ENCODE data around the gene SKAP2. TPM values are rescaled to one million over a fixed set of nuclear protein-coding genes. Genes with fewer than 3 reads are reported as not detected.

The SKAP2 gene
- polyA plus RNA-seq, 1 of the 3 experiments (the other 2 are of a cell fraction) = 0.69 TPM

DNA sequence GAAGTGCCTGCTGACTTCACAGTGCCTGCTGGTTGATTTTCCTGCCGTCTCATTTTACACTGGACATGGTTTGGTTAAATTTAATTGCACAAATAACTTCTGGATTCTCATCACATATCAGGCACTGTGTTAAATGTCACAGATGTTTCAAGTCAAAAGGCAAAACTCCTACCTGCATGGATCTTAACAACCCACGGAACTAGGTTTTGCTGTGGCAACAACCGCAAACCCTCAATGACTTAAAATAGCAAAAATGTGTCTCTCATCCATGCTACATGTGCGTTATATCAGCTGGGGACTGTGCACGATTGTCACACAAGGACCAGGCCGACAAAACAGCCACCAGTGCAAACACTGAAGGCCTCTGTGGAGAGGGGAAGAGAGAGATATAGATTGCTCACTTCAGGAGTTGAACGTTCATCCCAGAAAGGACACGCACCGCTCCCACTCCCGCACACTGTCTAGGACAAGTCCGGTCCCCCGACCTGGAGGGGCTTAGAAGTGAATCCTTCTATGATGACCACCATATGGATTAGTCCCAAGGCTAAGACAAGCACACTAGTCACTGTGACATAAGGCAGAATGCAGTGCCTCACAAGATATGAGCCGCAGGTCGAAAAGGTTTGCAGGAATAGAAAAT is 233.3 kb downstream of the SKAP2 start (continued):
- TF ChIP-seq, protein P1, sequence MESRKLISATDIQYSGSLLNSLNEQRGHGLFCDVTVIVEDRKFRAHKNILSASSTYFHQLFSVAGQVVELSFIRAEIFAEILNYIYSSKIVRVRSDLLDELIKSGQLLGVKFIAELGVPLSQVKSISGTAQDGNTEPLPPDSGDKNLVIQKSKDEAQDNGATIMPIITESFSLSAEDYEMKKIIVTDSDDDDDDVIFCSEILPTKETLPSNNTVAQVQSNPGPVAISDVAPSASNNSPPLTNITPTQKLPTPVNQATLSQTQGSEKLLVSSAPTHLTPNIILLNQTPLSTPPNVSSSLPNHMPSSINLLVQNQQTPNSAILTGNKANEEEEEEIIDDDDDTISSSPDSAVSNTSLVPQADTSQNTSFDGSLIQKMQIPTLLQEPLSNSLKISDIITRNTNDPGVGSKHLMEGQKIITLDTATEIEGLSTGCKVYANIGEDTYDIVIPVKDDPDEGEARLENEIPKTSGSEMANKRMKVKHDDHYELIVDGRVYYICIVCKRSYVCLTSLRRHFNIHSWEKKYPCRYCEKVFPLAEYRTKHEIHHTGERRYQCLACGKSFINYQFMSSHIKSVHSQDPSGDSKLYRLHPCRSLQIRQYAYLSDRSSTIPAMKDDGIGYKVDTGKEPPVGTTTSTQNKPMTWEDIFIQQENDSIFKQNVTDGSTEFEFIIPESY (IDR thresholded peaks at IDR 0.05; ENCODE audit: borderline replicate concordance, low read depth) = no peak

- Histone ChIP-seq H3K79me2 (ENCODE audit: insufficient read depth) (no peaks in the 10 kb centered on the region), H2AFZ (ENCODE audit: low read depth) (no peak overlapping the region), H3K4me3 (ENCODE audit: low read depth in 2 of 2, low read length in 1 of 2) (no peak overlapping the region), H3K4me2 (no peak overlapping the region), H3K36me3 (replicated peaks in 1 of 2; ENCODE audit: control insufficient read depth in 1 of 2, insufficient read depth in 2 of 2, low read length in 1 of 2) (no peaks in the 10 kb centered on the region), H3K9me3 (no peaks in the 10 kb centered on the region), H3K9me2 (no peaks in the 10 kb centered on the region), H3F3A (replicated peaks; ENCODE audit: insufficient read depth) (no peaks in the 10 kb centered on the region), H3K27ac (ENCODE audit: low read depth in 2 of 2, low read length in 1 of 2) (no peak overlapping the region), H3K27me3 (ENCODE audit: insufficient read depth) (no peaks in the 10 kb centered on the region), H3K4me1 (ENCODE audit: control insufficient read depth in 1 of 2, insufficient read depth in 2 of 2, low read depth in 1 of 2, low read length in 1 of 2) (peaks cover 0 to 4% of the 10 kb centered on the region in 2 experiments; a peak in 1 of 4 replicates), H3K9ac (no peak overlapping the region), H4K20me1 (ENCODE audit: insufficient read depth) (no peaks in the 10 kb centered on the region)
- no peak for TF ChIP-seq FOSL2 (IDR thresholded peaks at IDR 0.05; ENCODE audit: borderline replicate concordance, low read depth)
- no peak for TF ChIP-seq NFIC (IDR thresholded peaks at IDR 0.05; ENCODE audit: borderline replicate concordance)
- no peak for TF ChIP-seq ELF1 (IDR thresholded peaks at IDR 0.05)
- TF ChIP-seq EZH2phosphoT487 (IDR thresholded peaks at IDR 0.05; ENCODE audit: borderline replicate concordance, low read depth) = no peak
- TF ChIP-seq YY1 (IDR thresholded peaks at IDR 0.05; ENCODE audit: low read depth) = no peak
- no peak for TF ChIP-seq MXI1 (IDR thresholded peaks at IDR 0.05; ENCODE audit: low read depth, low read length)
- TF ChIP-seq RXRA (IDR thresholded peaks at IDR 0.05; ENCODE audit: borderline replicate concordance, low read depth) = no peak
- TF ChIP-seq, protein P2, sequence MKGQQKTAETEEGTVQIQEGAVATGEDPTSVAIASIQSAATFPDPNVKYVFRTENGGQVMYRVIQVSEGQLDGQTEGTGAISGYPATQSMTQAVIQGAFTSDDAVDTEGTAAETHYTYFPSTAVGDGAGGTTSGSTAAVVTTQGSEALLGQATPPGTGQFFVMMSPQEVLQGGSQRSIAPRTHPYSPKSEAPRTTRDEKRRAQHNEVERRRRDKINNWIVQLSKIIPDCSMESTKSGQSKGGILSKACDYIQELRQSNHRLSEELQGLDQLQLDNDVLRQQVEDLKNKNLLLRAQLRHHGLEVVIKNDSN (IDR thresholded peaks at IDR 0.05; ENCODE audit: borderline replicate concordance, low read depth) = no peak
- TF ChIP-seq JUND (IDR thresholded peaks at IDR 0.05) = no peak
- no peak for TF ChIP-seq RAD21 (IDR thresholded peaks at IDR 0.05; ENCODE audit: low read length)
- no peak for TF ChIP-seq MAX (IDR thresholded peaks at IDR 0.05; ENCODE audit: low read depth)
- TF ChIP-seq GABPA (IDR thresholded peaks at IDR 0.05; ENCODE audit: low read depth) = no peak
- TF ChIP-seq USF2 (IDR thresholded peaks at IDR 0.05; ENCODE audit: borderline replicate concordance, low read depth, low read length) = no peak
- TF ChIP-seq, protein P1 (IDR thresholded peaks at IDR 0.05; ENCODE audit: borderline replicate concordance, low read depth) = no peak
- no peak for TF ChIP-seq IRF3 (IDR thresholded peaks at IDR 0.05; ENCODE audit: low read depth, low read length)
- no peak for TF ChIP-seq RCOR1 (IDR thresholded peaks at IDR 0.05; ENCODE audit: low read length)
- TF ChIP-seq, protein P3, sequence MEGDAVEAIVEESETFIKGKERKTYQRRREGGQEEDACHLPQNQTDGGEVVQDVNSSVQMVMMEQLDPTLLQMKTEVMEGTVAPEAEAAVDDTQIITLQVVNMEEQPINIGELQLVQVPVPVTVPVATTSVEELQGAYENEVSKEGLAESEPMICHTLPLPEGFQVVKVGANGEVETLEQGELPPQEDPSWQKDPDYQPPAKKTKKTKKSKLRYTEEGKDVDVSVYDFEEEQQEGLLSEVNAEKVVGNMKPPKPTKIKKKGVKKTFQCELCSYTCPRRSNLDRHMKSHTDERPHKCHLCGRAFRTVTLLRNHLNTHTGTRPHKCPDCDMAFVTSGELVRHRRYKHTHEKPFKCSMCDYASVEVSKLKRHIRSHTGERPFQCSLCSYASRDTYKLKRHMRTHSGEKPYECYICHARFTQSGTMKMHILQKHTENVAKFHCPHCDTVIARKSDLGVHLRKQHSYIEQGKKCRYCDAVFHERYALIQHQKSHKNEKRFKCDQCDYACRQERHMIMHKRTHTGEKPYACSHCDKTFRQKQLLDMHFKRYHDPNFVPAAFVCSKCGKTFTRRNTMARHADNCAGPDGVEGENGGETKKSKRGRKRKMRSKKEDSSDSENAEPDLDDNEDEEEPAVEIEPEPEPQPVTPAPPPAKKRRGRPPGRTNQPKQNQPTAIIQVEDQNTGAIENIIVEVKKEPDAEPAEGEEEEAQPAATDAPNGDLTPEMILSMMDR (IDR thresholded peaks at IDR 0.05) = no peak
- CTCF ChIA-PET = interaction anchor here (2.2 kb wide), 1 partner anchor 37 kb away, joined by 7 read pairs; no protein-coding TSS in a partner anchor
- POLR2A ChIA-PET = no interaction called here
- WGBS (ENCODE audit: low lambda C conversion rate) = 31% methylated on average over 4 of the region's 4 CpGs
- no peak for DNase-seq
Observed at GRCh38 chr7:26630361-26630760, 234.0 kb downstream of the SKAP2 start.
